Gastroesophageal sphincter (tissue), 4 donors: ENCODE data around the gene SH2B3. TPM values are rescaled to one million over a fixed set of nuclear protein-coding genes. Genes with fewer than 3 reads are reported as not detected.
"Not testable (repeated sequence)": the region's sequence is repeated elsewhere in the genome, so short reads cannot be mapped to it uniquely, and the experiment has no call there.

Source experiments
- ATAC-seq: fragments of 150-250 bp; one replicate; pipeline ENCODE4 v1.9.1; 2016; ENCODE audit warnings: mild to moderate bottlenecking, moderate library complexity
- H3K27ac ChIP-seq, 4 donors: fragments of 200-600 bp; sonication (generic) in 3 of 4; 1 replicate in 3 of 4; 2 replicates in 1 of 4; pipeline ENCODE4 v1.5.1; 2016 to 2019
- H3K27me3 ChIP-seq: fragments of 200-600 bp; sonication (generic); one replicate; pipeline ENCODE4 v1.5.1; 2019
- H3K36me3 ChIP-seq, 2 donors: fragments of 200-600 bp; sonication (generic); one replicate each; pipeline ENCODE4 v1.5.1; 2019; ENCODE audit warnings: control low read depth in 1 of 2
- H3K4me1 ChIP-seq, 3 donors: fragments of 200-600 bp; sonication (generic); 1 replicate in 2 of 3; 2 replicates in 1 of 3; pipeline ENCODE4 v1.5.1; 2016 to 2019; ENCODE audit warnings: control low read depth in 2 of 3
- H3K4me3 ChIP-seq, 2 donors: fragments of 200-600 bp; sonication (generic); one replicate each; pipeline ENCODE4 v1.5.1; 2019; ENCODE audit warnings: mild to moderate bottlenecking in 1 of 2, moderate library complexity in 1 of 2
- H3K9me3 ChIP-seq, 3 donors: fragments of 200-600 bp; sonication (generic); one replicate each; pipeline ENCODE4 v1.5.1; 2017 to 2019; ENCODE audit warnings: control low read depth in 2 of 3
- CTCF ChIP-seq, 4 experiments: fragments of 200-600 bp in 2 of 4; fragments of 450-650 bp in 2 of 4; sonication (generic) in 1 of 4; IDR thresholded peaks; one replicate each; pipeline ENCODE4 v1.5.1; 2017 to 2019; ENCODE audit warnings: antibody characterized with exemption in 4 of 4, mild to moderate bottlenecking in 2 of 4, moderate library complexity in 2 of 4
- EP300 ChIP-seq: sonication (generic); formaldehyde crosslinking; IDR thresholded peaks from one replicate; pipeline ENCODE4 v1.6.1; 2017; ENCODE audit warnings: antibody characterized with exemption, mild to moderate bottlenecking
- POLR2A ChIP-seq, 2 donors: fragments of 450-650 bp; IDR thresholded peaks; one replicate each; pipeline ENCODE4 v1.6.1; 2017; ENCODE audit warnings: antibody characterized with exemption in 2 of 2, mild to moderate bottlenecking in 2 of 2, moderate library complexity in 1 of 2
- POLR2AphosphoS5 ChIP-seq: sonication (generic); formaldehyde crosslinking; IDR thresholded peaks from one replicate; pipeline ENCODE4 v1.6.1; 2017; ENCODE audit warnings: antibody characterized with exemption
- WGBS, 2 donors: methylation state at CpG; one replicate each; pipeline ENCODE4 v1.1.5; 2018; ENCODE audit warnings: low coverage in 1 of 2; 5-methylcytosine and 5-hydroxymethylcytosine counted together
- total RNA-seq, 4 donors: library from RNA; depleted of rRNA; stranded (reverse); fragments of >200 nt; gene quantifications; one replicate each; pipeline ENCODE4 v1.1.0, GENCODE V29; 2016

Gene SH2B3
- total RNA-seq, 4 donors from 2014 or later = 17.0 to 33.1 (median 23.3) TPM

- ATAC-seq = no peak
- no peak overlapping the region for H3K4me3 ChIP-seq
- WGBS, 2 donors = 70 to 71% methylated on average over 4 to 6 of the region's 8 CpGs
- H3K4me1 ChIP-seq = peaks cover 0 to 17% (median 0%) of the 10 kb centered on the region in 3 donors
- no peaks in the 10 kb centered on the region for H3K9me3 ChIP-seq
- no peaks in the 10 kb centered on the region for H3K27me3 ChIP-seq
- H3K36me3 ChIP-seq = no peaks in the 10 kb centered on the region
- TF ChIP-seq POLR2AphosphoS5 (no peak), EP300 (no peak), POLR2A (IDR thresholded peaks at IDR 0.05) (no peak), CTCF (IDR thresholded peaks at IDR 0.05) (no peak)
- no peak overlapping the region for H3K27ac ChIP-seq
These were observed 10.2 kb upstream of the SH2B3 start for GRCh38 chr12:111395336-111396187.

GRCh38 chr12:111396271-111396670, 9.5 kb upstream of the SH2B3 start:
- Histone ChIP-seq H3K27ac (peak overlapping the region in 1 of 4 donors; percentile 70), H3K4me1 (peaks cover 0 to 17% (median 0%) of the 10 kb centered on the region in 3 donors)
- H3K27me3 ChIP-seq, H3K4me3 ChIP-seq, ATAC-seq, H3K9me3 ChIP-seq, H3K36me3 ChIP-seq: not testable (repeated sequence)
- WGBS, 2 donors = 78 to 92% methylated on average over 6 to 7 of the region's 7 CpGs

GRCh38 chr12:111396726-111397445, 8.8 kb upstream of the SH2B3 start:
- WGBS, 2 donors = 0 to 5% methylated on average over 4 to 10 of the region's 34 CpGs
- peak overlapping the region in 3 of 4 donors; percentile 31 to 70 (median 41) for H3K27ac ChIP-seq
- TF ChIP-seq POLR2AphosphoS5 (peak; percentile 39), POLR2A (IDR thresholded peaks at IDR 0.05) (no peak), CTCF (IDR thresholded peaks at IDR 0.05) (peak in 3 of 4 experiments; percentile 99)

GRCh38 chr12:111398530-111398929, 7.2 kb upstream of the SH2B3 start:
- WGBS, 2 donors = 33 to 80% methylated on average over 1 to 4 of the region's 4 CpGs

More at GRCh38 chr12:111396726-111397445, 8.8 kb upstream of the SH2B3 start:
- ATAC-seq = peak; percentile 82
- H3K9me3 ChIP-seq = no peaks in the 10 kb centered on the region
- H3K36me3 ChIP-seq = no peaks in the 10 kb centered on the region
- peaks cover 0 to 17% (median 0%) of the 10 kb centered on the region in 3 donors for H3K4me1 ChIP-seq
- peak overlapping the region in 1 of 2 donors; percentile 39 for H3K4me3 ChIP-seq
- no peaks in the 10 kb centered on the region for H3K27me3 ChIP-seq

GRCh38 chr12:111399741-111400404, 5.8 kb upstream of the SH2B3 start:
- ATAC-seq = not testable (repeated sequence)
- WGBS, 2 donors = 83 to 96% methylated on average over 4 to 6 of the region's 9 CpGs

More at GRCh38 chr12:111398530-111398929, 7.2 kb upstream of the SH2B3 start:
- H3K9me3 ChIP-seq = no peaks in the 10 kb centered on the region
- H3K36me3 ChIP-seq = no peaks in the 10 kb centered on the region
- H3K4me1 ChIP-seq = peaks cover 0 to 32% (median 0%) of the 10 kb centered on the region in 3 donors
- no peak overlapping the region for H3K4me3 ChIP-seq
- H3K27me3 ChIP-seq = no peaks in the 10 kb centered on the region
- peak; percentile 10 for ATAC-seq
- TF ChIP-seq POLR2A (IDR thresholded peaks at IDR 0.05) (no peak), EP300 (no peak)
- H3K27ac ChIP-seq = peak overlapping the region in 3 of 4 donors; percentile 35 to 70 (median 51)

GRCh38 chr12:111401167-111401605, 4.5 kb upstream of the SH2B3 start:
- H3K36me3 ChIP-seq = no peaks in the 10 kb centered on the region
- peaks cover 0 to 53% (median 14%) of the 10 kb centered on the region in 3 donors for H3K4me1 ChIP-seq
- H3K27ac ChIP-seq = no peak overlapping the region
- no peak for TF ChIP-seq EP300
- TF ChIP-seq CTCF (IDR thresholded peaks at IDR 0.05) = no peak
- no peak for TF ChIP-seq POLR2A (IDR thresholded peaks at IDR 0.05)
- no peak for TF ChIP-seq POLR2AphosphoS5
- no peaks in the 10 kb centered on the region for H3K9me3 ChIP-seq
- no peak overlapping the region for H3K4me3 ChIP-seq
- WGBS, 2 donors = 88 to 100% methylated on average over 1 to 2 of the region's 6 CpGs
- ATAC-seq = no peak
- H3K27me3 ChIP-seq = no peaks in the 10 kb centered on the region

More at GRCh38 chr12:111399741-111400404, 5.8 kb upstream of the SH2B3 start:
- not testable (repeated sequence) for H3K36me3 ChIP-seq, H3K9me3 ChIP-seq, H3K27me3 ChIP-seq, H3K4me3 ChIP-seq
- H3K27ac ChIP-seq = peak overlapping the region in 1 of 4 donors; percentile 20
- peaks cover 0 to 46% (median 10%) of the 10 kb centered on the region in 3 donors for H3K4me1 ChIP-seq

- not testable (repeated sequence) for H3K4me3 ChIP-seq, H3K27me3 ChIP-seq, H3K9me3 ChIP-seq, H3K36me3 ChIP-seq, ATAC-seq
- WGBS, 2 donors = 90% methylated on average over 9 of the region's 9 CpGs; no CpG with 5 or more reads in 1 of the 2 donors
- H3K27ac ChIP-seq = peak overlapping the region in 3 of 4 donors; percentile 82 to 89 (median 87)
- peaks cover 0 to 53% (median 23%) of the 10 kb centered on the region in 3 donors for H3K4me1 ChIP-seq
These were observed 3.3 kb upstream of the SH2B3 start for GRCh38 chr12:111402490-111402824.
